Measurements from ENCODE around the gene FOCAD. TPM values are rescaled to one million over a fixed set of nuclear protein-coding genes. Genes with fewer than 3 reads are reported as not detected.

FOCAD gene
- total and polyA plus RNA-seq, 7 experiments from 2014 or later, result 12.8 to 33.7 (median 18.3) TPM

- intact Hi-C loops (cut with micrococcal nuclease), result no loop called here
- Mint-ChIP-seq H3K4me3 (no peak overlapping the region), H3K27ac (no peak overlapping the region), H3K27me3 (no peaks in the 10 kb centered on the region), H3K4me1 (peaks cover 0 to 9% (median 3%) of the 10 kb centered on the region in 7 donors), H3K36me3 (peaks cover 0 to 8% (median 0%) of the 10 kb centered on the region in 5 donors), H3K9me3 (no peaks in the 10 kb centered on the region)
- Histone ChIP-seq H3K27me3 (ENCODE audit: control insufficient read depth in 2 of 2, insufficient read depth in 2 of 2, low read length in 2 of 2) (no peaks in the 10 kb centered on the region), H3K36me3 (ENCODE audit: control insufficient read depth in 2 of 3, insufficient read depth in 3 of 3, low read length in 3 of 3) (no peaks in the 10 kb centered on the region), H3K4me1 (ENCODE audit: control insufficient read depth in 2 of 2, insufficient read depth in 2 of 2, low read length in 2 of 2) (no peaks in the 10 kb centered on the region), H3K27ac (ENCODE audit: low read depth, low read length) (no peak overlapping the region), H3K9me3 (ENCODE audit: control insufficient read depth in 2 of 3, low read length in 3 of 3) (no peaks in the 10 kb centered on the region), H3K4me3 (ENCODE audit: low read length) (no peak overlapping the region)
- no peak for DNase-seq
- CTCF ChIA-PET, result no interaction called here
- no peak for ATAC-seq
- POLR2A ChIA-PET, result no interaction called here
These were observed 123.9 kb downstream of the FOCAD start for GRCh38 chr9:20808002-20808401.

DNA sequence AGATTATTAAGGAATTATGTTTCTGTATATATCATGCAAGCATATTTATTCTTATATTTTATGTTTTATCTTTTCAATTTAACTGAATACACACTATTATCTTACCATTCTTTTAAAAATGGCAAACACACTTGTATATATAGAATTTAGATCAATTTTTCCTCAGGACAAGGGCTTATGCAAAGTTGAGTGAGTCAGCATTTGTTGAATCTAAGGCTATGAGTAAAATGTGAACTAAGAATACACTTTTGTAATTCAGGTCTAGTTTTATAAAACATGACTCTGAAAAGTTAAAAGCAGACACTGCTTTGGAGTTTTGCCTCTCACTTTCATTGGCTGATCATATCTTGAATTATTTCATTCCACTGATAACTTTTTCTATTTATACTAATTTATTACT lies 127.8 kb downstream of the FOCAD start:
- intact Hi-C loops (cut with micrococcal nuclease), result no loop called here

DNA sequence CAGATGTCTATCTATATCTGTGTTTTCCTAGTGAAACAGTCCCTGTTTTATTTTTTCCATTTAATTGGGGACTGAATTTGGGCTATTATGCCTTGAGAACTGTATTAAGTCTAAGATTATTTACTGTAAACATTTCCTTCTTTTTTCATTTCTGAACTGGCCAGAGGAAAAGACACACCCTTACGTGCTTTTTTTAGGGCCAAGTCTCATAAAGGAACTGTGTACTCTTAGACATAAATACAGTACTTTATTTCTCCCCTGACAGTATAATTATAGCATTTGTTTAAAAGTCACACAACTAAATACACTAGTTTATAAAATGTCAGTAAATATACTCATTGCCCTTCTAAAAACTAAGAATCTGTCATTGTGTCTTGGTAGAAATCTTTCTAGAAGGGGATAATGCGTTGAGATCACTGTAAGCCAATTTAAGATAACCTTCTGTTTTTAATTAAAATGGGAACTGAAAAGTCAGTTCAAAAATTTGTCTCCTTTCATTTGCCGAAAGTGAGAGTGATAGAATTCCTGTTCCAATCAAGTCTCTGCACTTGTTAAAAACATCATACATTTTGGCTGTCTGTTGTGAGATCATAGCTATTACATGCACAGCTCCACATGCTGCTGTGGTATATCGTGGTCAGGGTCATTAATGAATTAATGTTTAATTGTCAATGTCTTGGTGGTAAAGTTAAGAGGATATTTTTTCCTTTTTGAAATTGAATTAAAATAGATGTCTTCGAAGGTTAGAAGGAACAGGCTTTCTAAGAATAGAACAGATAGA lies 132.1 kb downstream of the FOCAD start:
- Histone ChIP-seq H3K27ac (ENCODE audit: low read depth, low read length) (no peak overlapping the region), H3K4me3 (ENCODE audit: low read length) (no peak overlapping the region), H3K36me3 (ENCODE audit: control insufficient read depth in 2 of 3, insufficient read depth in 3 of 3, low read length in 3 of 3) (no peaks in the 10 kb centered on the region), H3K27me3 (ENCODE audit: control insufficient read depth in 2 of 2, insufficient read depth in 2 of 2, low read length in 2 of 2) (no peaks in the 10 kb centered on the region), H3K4me1 (ENCODE audit: control insufficient read depth in 2 of 2, insufficient read depth in 2 of 2, low read length in 2 of 2) (no peaks in the 10 kb centered on the region), H3K9me3 (ENCODE audit: control insufficient read depth in 2 of 3, low read length in 3 of 3) (no peaks in the 10 kb centered on the region)
- Mint-ChIP-seq H3K4me1 (peaks cover 0 to 2% (median 0%) of the 10 kb centered on the region in 7 donors), H3K4me3 (no peak overlapping the region), H3K9me3 (no peaks in the 10 kb centered on the region), H3K27me3 (no peaks in the 10 kb centered on the region), H3K36me3 (peaks cover 0 to 40% (median 7%) of the 10 kb centered on the region in 5 donors), H3K27ac (no peak overlapping the region)
- no peak for ATAC-seq
- CTCF ChIA-PET, result no interaction called here
- POLR2A ChIA-PET, result no interaction called here
- intact Hi-C loops (cut with micrococcal nuclease), result no loop called here
- DNase-seq, result no peak

More for the DNA sequence above, 127.8 kb downstream of the FOCAD start:
- Histone ChIP-seq H3K9me3 (ENCODE audit: control insufficient read depth in 2 of 3, low read length in 3 of 3) (no peaks in the 10 kb centered on the region), H3K27me3 (ENCODE audit: control insufficient read depth in 2 of 2, insufficient read depth in 2 of 2, low read length in 2 of 2) (no peaks in the 10 kb centered on the region), H3K27ac (ENCODE audit: low read depth, low read length) (no peak overlapping the region), H3K36me3 (ENCODE audit: control insufficient read depth in 2 of 3, insufficient read depth in 3 of 3, low read length in 3 of 3) (no peaks in the 10 kb centered on the region), H3K4me3 (ENCODE audit: low read length) (no peak overlapping the region), H3K4me1 (ENCODE audit: control insufficient read depth in 2 of 2, insufficient read depth in 2 of 2, low read length in 2 of 2) (no peaks in the 10 kb centered on the region)
- H3K9me3 Mint-ChIP-seq, result no peaks in the 10 kb centered on the region
- H3K4me3 Mint-ChIP-seq, result no peak overlapping the region
- no peak for ATAC-seq
- H3K27ac Mint-ChIP-seq, result no peak overlapping the region
- POLR2A ChIA-PET, result no interaction called here
- peaks cover 0 to 21% (median 4%) of the 10 kb centered on the region in 5 donors for H3K36me3 Mint-ChIP-seq
- no peak for DNase-seq
- H3K4me1 Mint-ChIP-seq, result peaks cover 0 to 6% (median 0%) of the 10 kb centered on the region in 7 donors
- no peaks in the 10 kb centered on the region for H3K27me3 Mint-ChIP-seq
- CTCF ChIA-PET, result no interaction called here

DNA sequence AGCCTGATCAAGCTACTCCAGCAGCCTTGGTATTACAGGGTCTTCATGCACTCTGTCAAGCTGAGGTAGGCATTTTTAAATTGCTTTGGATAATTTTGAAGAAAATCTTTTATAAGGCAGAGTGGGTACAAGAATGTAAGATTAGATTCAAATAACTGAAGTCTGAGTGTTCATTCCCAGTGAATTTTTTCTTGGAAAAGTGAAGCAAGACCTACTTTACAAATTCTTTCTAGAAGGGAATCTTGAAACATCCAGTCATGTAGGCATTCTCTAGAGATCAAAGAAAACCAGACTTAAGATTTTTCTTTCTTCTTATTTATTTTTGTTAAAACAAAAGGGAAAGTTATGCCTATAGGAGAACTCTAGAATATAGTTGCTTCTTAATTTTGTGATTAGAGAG lies 139.0 kb downstream of the FOCAD start:
- no peak for DNase-seq
- Mint-ChIP-seq H3K27me3 (no peaks in the 10 kb centered on the region), H3K4me1 (no peaks in the 10 kb centered on the region), H3K27ac (peak overlapping the region in 1 of 9 donors; percentile 26), H3K36me3 (peaks cover 14 to 68% (median 50%) of the 10 kb centered on the region in 5 donors), H3K4me3 (no peak overlapping the region), H3K9me3 (peaks cover 0 to 1% (median 0%) of the 10 kb centered on the region in 11 donors)
- Histone ChIP-seq H3K27ac (ENCODE audit: low read depth, low read length) (no peak overlapping the region), H3K36me3 (ENCODE audit: control insufficient read depth in 2 of 3, insufficient read depth in 3 of 3, low read length in 3 of 3) (no peaks in the 10 kb centered on the region), H3K4me3 (ENCODE audit: low read length) (no peak overlapping the region), H3K27me3 (ENCODE audit: control insufficient read depth in 2 of 2, insufficient read depth in 2 of 2, low read length in 2 of 2) (no peaks in the 10 kb centered on the region), H3K9me3 (ENCODE audit: control insufficient read depth in 2 of 3, low read length in 3 of 3) (no peaks in the 10 kb centered on the region), H3K4me1 (ENCODE audit: control insufficient read depth in 2 of 2, insufficient read depth in 2 of 2, low read length in 2 of 2) (no peaks in the 10 kb centered on the region)
- CTCF ChIA-PET, result no interaction called here
- intact Hi-C loops (cut with micrococcal nuclease), result no loop called here
- no peak for ATAC-seq
- POLR2A ChIA-PET, result no interaction called here

GRCh38 chr9:20831028-20831427 lies 147.0 kb downstream of the FOCAD start:
- CTCF ChIA-PET, result no interaction called here

GRCh38 chr9:20832775-20833174 lies 148.7 kb downstream of the FOCAD start:
- Mint-ChIP-seq H3K4me1 (peaks cover 0 to 2% (median 0%) of the 10 kb centered on the region in 7 donors), H3K27me3 (no peaks in the 10 kb centered on the region), H3K4me3 (no peak overlapping the region), H3K27ac (no peak overlapping the region), H3K36me3 (peaks cover 0 to 39% (median 14%) of the 10 kb centered on the region in 5 donors), H3K9me3 (peaks cover 0 to 4% (median 0%) of the 10 kb centered on the region in 11 donors)
- ATAC-seq (no peak), DNase-seq (no peak)
- no peaks in the 10 kb centered on the region for H3K36me3 ChIP-seq (ENCODE audit: control insufficient read depth in 2 of 3, insufficient read depth in 3 of 3, low read length in 3 of 3)
- no peaks in the 10 kb centered on the region for H3K9me3 ChIP-seq (ENCODE audit: control insufficient read depth in 2 of 3, low read length in 3 of 3)
- no peaks in the 10 kb centered on the region for H3K4me1 ChIP-seq (ENCODE audit: control insufficient read depth in 2 of 2, insufficient read depth in 2 of 2, low read length in 2 of 2)
- H3K27ac ChIP-seq (ENCODE audit: low read depth, low read length), result no peak overlapping the region
- intact Hi-C loops (cut with micrococcal nuclease), result no loop called here
- ChIA-PET POLR2A (no interaction called here), CTCF (no interaction called here)
- no peaks in the 10 kb centered on the region for H3K27me3 ChIP-seq (ENCODE audit: control insufficient read depth in 2 of 2, insufficient read depth in 2 of 2, low read length in 2 of 2)
- H3K4me3 ChIP-seq (ENCODE audit: low read length), result no peak overlapping the region

More at GRCh38 chr9:20831028-20831427, 147.0 kb downstream of the FOCAD start:
- Mint-ChIP-seq H3K27ac (no peak overlapping the region), H3K4me1 (peaks cover 0 to 2% (median 0%) of the 10 kb centered on the region in 7 donors), H3K27me3 (no peaks in the 10 kb centered on the region), H3K36me3 (peaks cover 5 to 51% (median 26%) of the 10 kb centered on the region in 5 donors), H3K4me3 (no peak overlapping the region), H3K9me3 (peaks cover 0 to 6% (median 0%) of the 10 kb centered on the region in 11 donors)
- ATAC-seq (no peak), DNase-seq (no peak)
- no peak overlapping the region for H3K4me3 ChIP-seq (ENCODE audit: low read length)
- no peaks in the 10 kb centered on the region for H3K4me1 ChIP-seq (ENCODE audit: control insufficient read depth in 2 of 2, insufficient read depth in 2 of 2, low read length in 2 of 2)
- no peaks in the 10 kb centered on the region for H3K9me3 ChIP-seq (ENCODE audit: control insufficient read depth in 2 of 3, low read length in 3 of 3)
- no peaks in the 10 kb centered on the region for H3K27me3 ChIP-seq (ENCODE audit: control insufficient read depth in 2 of 2, insufficient read depth in 2 of 2, low read length in 2 of 2)
- intact Hi-C loops (cut with micrococcal nuclease), result no loop called here
- H3K27ac ChIP-seq (ENCODE audit: low read depth, low read length), result no peak overlapping the region
- POLR2A ChIA-PET, result no interaction called here
- no peaks in the 10 kb centered on the region for H3K36me3 ChIP-seq (ENCODE audit: control insufficient read depth in 2 of 3, insufficient read depth in 3 of 3, low read length in 3 of 3)
